CD14-positive monocyte (primary cell): Measurements from ENCODE around the gene ROBO1. TPM values are rescaled to one million over a fixed set of nuclear protein-coding genes. Genes with fewer than 3 reads are reported as not detected.
"Not testable (repeated sequence)": the region's sequence is repeated elsewhere in the genome, so short reads cannot be mapped to it uniquely, and the experiment has no call there.

Experiments used
- DNase-seq, 3 donors: peaks; one replicate each; pipeline ENCODE4 v3.0.0-alpha.2; 2011 to 2022
- H2AFZ ChIP-seq: 2 replicates; pipeline ENCODE4 v1.6.0; 2012; ENCODE audit warnings: mild to moderate bottlenecking, low read depth, low read length, inconsistent platforms; ENCODE audit not compliant: insufficient read depth, poor library complexity, severe bottlenecking
- H3K27ac ChIP-seq, 2 donors: 1 replicate in 1 of 2; 2 replicates in 1 of 2; pipeline ENCODE4 v1.5.1; 2012 to 2013; ENCODE audit warnings: low read length in 2 of 2, control low read depth in 1 of 2, inconsistent platforms in 1 of 2, low read depth in 1 of 2, mild to moderate bottlenecking in 1 of 2
- H3K27me3 ChIP-seq, 2 donors: one replicate each; pipeline versions ENCODE4 v1.6.0 to v1.6.1; 2011 to 2013; ENCODE audit warnings: low read length in 2 of 2; ENCODE audit not compliant: control insufficient read depth in 2 of 2, insufficient read depth in 2 of 2
- H3K36me3 ChIP-seq, 2 donors: replicated peaks in 1 of 2; 1 replicate in 1 of 2; 2 replicates in 1 of 2; pipeline versions ENCODE4 v1.5.1 to v1.6.1; 2012 to 2013; ENCODE audit warnings: low read length in 2 of 2, control low read depth in 1 of 2, inconsistent platforms in 1 of 2, mild to moderate bottlenecking in 1 of 2; ENCODE audit not compliant: insufficient read depth in 2 of 2, control insufficient read depth in 1 of 2
- H3K4me1 ChIP-seq, 2 donors: 1 replicate in 1 of 2; 2 replicates in 1 of 2; pipeline versions ENCODE4 v1.5.1 to v1.6.1; 2012 to 2013; ENCODE audit warnings: low read length in 2 of 2, control low read depth in 1 of 2, inconsistent platforms in 1 of 2, mild to moderate bottlenecking in 1 of 2, moderate library complexity in 1 of 2; ENCODE audit not compliant: insufficient read depth in 2 of 2, control insufficient read depth in 1 of 2
- H3K4me2 ChIP-seq: replicated peaks from 2 replicates; pipeline ENCODE3; 2012; ENCODE audit warnings: low read length, moderate library complexity, mild to moderate bottlenecking; ENCODE audit not compliant: poor library complexity, severe bottlenecking; ENCODE audit errors: extremely low read depth
- H3K4me3 ChIP-seq, 3 experiments: fragments of 200-600 bp in 1 of 3; sonication (generic) in 1 of 3; replicated peaks in 1 of 3; 1 replicate in 2 of 3; 2 replicates in 1 of 3; pipeline ENCODE4 v1.5.1; 2011 to 2013; ENCODE audit warnings: low read length in 3 of 3, mild to moderate bottlenecking in 3 of 3, control low read depth in 2 of 3, low read depth in 2 of 3, inconsistent platforms in 1 of 3, moderate library complexity in 1 of 3
- H3K79me2 ChIP-seq: 2 replicates; pipeline ENCODE4 v1.6.0; 2012; ENCODE audit warnings: mild to moderate bottlenecking, control low read depth, inconsistent platforms, low read length, moderate library complexity; ENCODE audit not compliant: insufficient read depth
- H3K9ac ChIP-seq: 2 replicates; pipeline ENCODE4 v1.6.0; 2017; ENCODE audit warnings: low read length, mild to moderate bottlenecking; ENCODE audit not compliant: insufficient read depth, poor library complexity, severe bottlenecking
- H3K9me3 ChIP-seq, 2 donors: replicated peaks in 1 of 2; 1 replicate in 1 of 2; 2 replicates in 1 of 2; pipeline versions ENCODE4 v1.5.1 to v1.6.1; 2012 to 2013; ENCODE audit warnings: low read length in 2 of 2, control low read depth in 1 of 2; ENCODE audit not compliant: control insufficient read depth in 1 of 2, insufficient read depth in 1 of 2
- H4K20me1 ChIP-seq: 2 replicates; pipeline ENCODE4 v1.6.0; 2012; ENCODE audit warnings: mild to moderate bottlenecking, low read length, control low read depth, moderate library complexity; ENCODE audit not compliant: insufficient read depth
- H3K27ac Mint-ChIP-seq, 7 donors: one replicate each; pipeline ENCODE4 v1.8.0; 2020; ENCODE audit warnings: mild to moderate bottlenecking in 7 of 7, mixed read lengths in 7 of 7, moderate library complexity in 6 of 7, inconsistent platforms in 2 of 7
- H3K27me3 Mint-ChIP-seq, 3 donors: one replicate each; pipeline ENCODE4 v1.8.0; 2021 to 2022; ENCODE audit warnings: low read depth in 3 of 3, mild to moderate bottlenecking in 3 of 3, mixed read lengths in 3 of 3, moderate library complexity in 3 of 3, inconsistent platforms in 1 of 3
- H3K36me3 Mint-ChIP-seq, 2 donors: one replicate each; pipeline ENCODE4 v1.8.0; 2020; ENCODE audit warnings: mixed read lengths in 2 of 2, inconsistent platforms in 1 of 2, mild to moderate bottlenecking in 1 of 2
- H3K4me1 Mint-ChIP-seq: one replicate; pipeline ENCODE4 v1.8.0; 2020; ENCODE audit warnings: mild to moderate bottlenecking, mixed read lengths
- H3K4me3 Mint-ChIP-seq, 2 donors: one replicate each; pipeline ENCODE4 v1.8.0; 2020; ENCODE audit warnings: mild to moderate bottlenecking in 2 of 2, mixed read lengths in 2 of 2, moderate library complexity in 1 of 2
- H3K9me3 Mint-ChIP-seq, 7 donors: one replicate each; pipeline ENCODE4 v1.8.0; 2020 to 2022; ENCODE audit warnings: mixed read lengths in 7 of 7, mild to moderate bottlenecking in 6 of 7, moderate library complexity in 6 of 7, inconsistent platforms in 2 of 7
- CTCF ChIP-seq: fragments of 200-600 bp; IDR thresholded peaks from one replicate; pipeline ENCODE4 v1.8.0; 2022; ENCODE audit warnings: antibody characterized with exemption, mild to moderate bottlenecking
- WGBS: methylation state at CpG from one replicate; pipeline ENCODE4 v1.1.5; 2013; ENCODE audit warnings: missing lambda C conversion rate; ENCODE audit not compliant: insufficient coverage; 5-methylcytosine and 5-hydroxymethylcytosine counted together
- intact Hi-C, 2 donors: fragments of 100-400 bp; cut with micrococcal nuclease; formaldehyde crosslinking; loops; one replicate each; pipeline versions ENCODE4 v1.15.0 to v1.15.1; 2023
- polyA plus RNA-seq, 3 donors: library from polyadenylated mRNA; depleted of rRNA in 1 of 3; unstranded in 2 of 3; stranded (reverse) in 1 of 3; fragments of 300-500 nt in 2 of 3; fragments of >200 nt in 1 of 3; fragmentation: Illumina TruSeq in 2 of 3; gene quantifications; 1 replicate in 2 of 3; 2 replicates in 1 of 3; pipeline ENCODE4 v1.2.3, GENCODE V29; 2012 to 2021

Gene ROBO1
- polyA plus RNA-seq, 3 donors, result 0.09 to 0.10 TPM; not detected in 1

- no peaks in the 10 kb centered on the region for H3K79me2 ChIP-seq
- no peaks in the 10 kb centered on the region for H3K27me3 ChIP-seq
- no peak for TF ChIP-seq CTCF
- DNase-seq, result no peak
- no peaks in the 10 kb centered on the region for H3K27me3 Mint-ChIP-seq
- intact Hi-C loops, result no loop called here
- H2AFZ ChIP-seq, result no peak overlapping the region
- H3K36me3 Mint-ChIP-seq, result no peaks in the 10 kb centered on the region
- no peaks in the 10 kb centered on the region for H4K20me1 ChIP-seq
- peaks cover 0 to 6% (median 0%) of the 10 kb centered on the region in 7 donors for H3K9me3 Mint-ChIP-seq
- no peaks in the 10 kb centered on the region for H3K36me3 ChIP-seq
- WGBS, result no CpG with 5 or more reads among the region's 1 CpG
- no peak overlapping the region for H3K27ac ChIP-seq
- no peaks in the 10 kb centered on the region for H3K4me1 Mint-ChIP-seq
- no peaks in the 10 kb centered on the region for H3K9me3 ChIP-seq
- H3K4me3 ChIP-seq, result no peak overlapping the region
- no peak overlapping the region for H3K4me2 ChIP-seq
- no peak overlapping the region for H3K4me3 Mint-ChIP-seq
- H3K9ac ChIP-seq, result no peak overlapping the region
- H3K27ac Mint-ChIP-seq, result no peak overlapping the region
- no peaks in the 10 kb centered on the region for H3K4me1 ChIP-seq
Observed at GRCh38 chr3:79306934-79307570, 460.7 kb downstream of the ROBO1 start.

GRCh38 chr3:79299949-79300635 lies 467.7 kb downstream of the ROBO1 start:
- H3K4me2 ChIP-seq, H3K36me3 Mint-ChIP-seq, DNase-seq, H3K27me3 Mint-ChIP-seq, H3K27ac ChIP-seq, H4K20me1 ChIP-seq, H3K79me2 ChIP-seq, H3K4me1 Mint-ChIP-seq, H2AFZ ChIP-seq, H3K27ac Mint-ChIP-seq, H3K4me1 ChIP-seq, H3K4me3 Mint-ChIP-seq, H3K4me3 ChIP-seq, H3K9ac ChIP-seq, H3K36me3 ChIP-seq, intact Hi-C loops, H3K9me3 Mint-ChIP-seq, H3K27me3 ChIP-seq: not testable (repeated sequence)
- H3K9me3 ChIP-seq, result peaks cover 5 to 14% of the 10 kb centered on the region in 2 donors
- 92% methylated on average over 31 of the region's 40 CpGs for WGBS
